Activated CD4-positive, alpha-beta T cell treated with anti-CD3 and anti-CD28 coated beads, Interleukin-2, Interleukin-4, amounts not matched to agents 100 ng/mL and 50 ng/mL, durations not matched to agents 16 hours and 8 hours (primary cell): Measurements from ENCODE around the gene NUP133.
"Not testable (repeated sequence)": the region's sequence is repeated elsewhere in the genome, so short reads cannot be mapped to it uniquely, and the experiment has no call there.

ENCODE experiments used
- DNase-seq: peaks from one replicate; pipeline ENCODE4 v3.0.0-alpha.2; 2020; ENCODE audit warnings: low spot score

NUP133 gene

GRCh38 chr1:229507951-229508822 is at the start of gene NUP133:
Gene NUP133, minus strand, starts transcription at chr1:229508341. Its CDS starts 92 bp downstream, at chr1:229508249.
- DNase-seq, result peak; percentile 98

GRCh38 chr1:229557200-229557850 is 49.2 kb upstream of the NUP133 start:
- peak; percentile 58 for DNase-seq

- DNase-seq, result no peak
Observed at GRCh38 chr1:229554886-229555621, 46.9 kb upstream of the NUP133 start.

GRCh38 chr1:229553621-229554130 is 45.5 kb upstream of the NUP133 start:
- DNase-seq, result no peak

- DNase-seq, result no peak
Observed at GRCh38 chr1:229552732-229553131, 44.6 kb upstream of the NUP133 start.

- DNase-seq, result no peak
Observed at GRCh38 chr1:229550812-229551567, 42.8 kb upstream of the NUP133 start.

- DNase-seq, result no peak
Observed at GRCh38 chr1:229547542-229547941, 39.4 kb upstream of the NUP133 start.

GRCh38 chr1:229544587-229544986 is 36.4 kb upstream of the NUP133 start:
- no peak for DNase-seq

- DNase-seq, result no peak
Observed at GRCh38 chr1:229539863-229540506, 31.8 kb upstream of the NUP133 start.

GRCh38 chr1:229538945-229539344 is 30.8 kb upstream of the NUP133 start:
- DNase-seq, result no peak

- no peak for DNase-seq
Observed at GRCh38 chr1:229537894-229538293, 29.8 kb upstream of the NUP133 start.

- no peak for DNase-seq
Observed at GRCh38 chr1:229536982-229537381, 28.8 kb upstream of the NUP133 start.

- DNase-seq, result no peak
Observed at GRCh38 chr1:229535230-229535629, 27.1 kb upstream of the NUP133 start.

GRCh38 chr1:229531326-229531725 is 23.2 kb upstream of the NUP133 start:
- no peak for DNase-seq

GRCh38 chr1:229529639-229530038 is 21.5 kb upstream of the NUP133 start:
- no peak for DNase-seq

GRCh38 chr1:229526695-229527094 is 18.6 kb upstream of the NUP133 start:
- DNase-seq, result no peak

GRCh38 chr1:229523052-229523451 is 14.9 kb upstream of the NUP133 start:
- no peak for DNase-seq

GRCh38 chr1:229514578-229515275 is 6.6 kb upstream of the NUP133 start:
- peak; percentile 60 for DNase-seq

GRCh38 chr1:229511625-229512024 is 3.5 kb upstream of the NUP133 start:
- not testable (repeated sequence) for DNase-seq

- DNase-seq, result not testable (repeated sequence)
Observed at GRCh38 chr1:229511201-229511600, 3.1 kb upstream of the NUP133 start.

GRCh38 chr1:229509576-229509975 is 1.4 kb upstream of the NUP133 start:
- no peak for DNase-seq
